GM18498 (cell line): ENCODE results near the gene CELF2.
A peak's percentile ranks its signal among the peaks of the same experiment; 100 is the strongest.
"Not testable (repeated sequence)": the region's sequence is repeated elsewhere in the genome, so short reads cannot be mapped to it uniquely, and the experiment has no call there.

Source experiments
- ATAC-seq: cut with Tn5 transposase; IDR thresholded peaks from one replicate; pipeline ENCODE4 v1.9.1; 2021; ENCODE audit warnings: mild to moderate bottlenecking, moderate library complexity; ENCODE audit not compliant: unreplicated experiment

Gene CELF2

GRCh38 chr10:11017570-11018431, at the start of gene CELF2:
CELF2 (plus strand) TSS chr10:11017872; CDS start chr10:11018090, 218 bp downstream.
- ATAC-seq: peak; percentile 84

GRCh38 chr10:10968257-10968588, 49.4 kb upstream of the CELF2 start:
- no peak for ATAC-seq

GRCh38 chr10:10973310-10973709, 44.4 kb upstream of the CELF2 start:
- ATAC-seq: no peak

GRCh38 chr10:10975647-10976046, 42.0 kb upstream of the CELF2 start:
- ATAC-seq: no peak

GRCh38 chr10:10976652-10977051, 41.0 kb upstream of the CELF2 start:
- ATAC-seq: no peak

- no peak for ATAC-seq
These were observed 40.3 kb upstream of the CELF2 start for GRCh38 chr10:10977226-10977956.

GRCh38 chr10:10977978-10978377, 39.7 kb upstream of the CELF2 start:
- ATAC-seq: no peak

- ATAC-seq: no peak
These were observed 32.3 kb upstream of the CELF2 start for GRCh38 chr10:10985361-10985760.

- no peak for ATAC-seq
These were observed 31.1 kb upstream of the CELF2 start for GRCh38 chr10:10986606-10987005.

GRCh38 chr10:10987111-10987510, 30.6 kb upstream of the CELF2 start:
- ATAC-seq: no peak

- ATAC-seq: no peak
These were observed 28.0 kb upstream of the CELF2 start for GRCh38 chr10:10989669-10990068.

- no peak for ATAC-seq
These were observed 26.5 kb upstream of the CELF2 start for GRCh38 chr10:10991144-10991543.

- no peak for ATAC-seq
These were observed 25.6 kb upstream of the CELF2 start for GRCh38 chr10:10992072-10992471.

GRCh38 chr10:10992961-10993714, 24.5 kb upstream of the CELF2 start:
- no peak for ATAC-seq

GRCh38 chr10:10993785-10994184, 23.9 kb upstream of the CELF2 start:
- ATAC-seq: no peak

GRCh38 chr10:10994360-10994759, 23.3 kb upstream of the CELF2 start:
- no peak for ATAC-seq

GRCh38 chr10:10995120-10995519, 22.6 kb upstream of the CELF2 start:
- no peak for ATAC-seq

GRCh38 chr10:10996966-10997620, 20.6 kb upstream of the CELF2 start:
- no peak for ATAC-seq

GRCh38 chr10:10999501-10999900, 18.2 kb upstream of the CELF2 start:
- not testable (repeated sequence) for ATAC-seq

GRCh38 chr10:11002485-11002884, 15.2 kb upstream of the CELF2 start:
- no peak for ATAC-seq

- no peak for ATAC-seq
These were observed 14.8 kb upstream of the CELF2 start for GRCh38 chr10:11002916-11003315.
